HFFc6 (cell line): ENCODE measurements around the gene ANKDD1B. TPM values are rescaled to one million over a fixed set of nuclear protein-coding genes. Genes with fewer than 3 reads are reported as not detected.
"Not testable (repeated sequence)": the region's sequence is repeated elsewhere in the genome, so short reads cannot be mapped to it uniquely, and the experiment has no call there.

Experiments
- DNase-seq: peaks from one replicate; pipeline ENCODE4 v3.0.0-alpha.2; 2018
- H3K27ac Mint-ChIP-seq: 2 replicates; pipeline ENCODE4 v1.8.0; 2020; ENCODE audit warnings: mild to moderate bottlenecking, mixed read lengths
- H3K27me3 Mint-ChIP-seq: 2 replicates; pipeline ENCODE4 v1.8.0; 2021; ENCODE audit warnings: mild to moderate bottlenecking, moderate library complexity, mixed read lengths; ENCODE audit not compliant: insufficient read depth
- H3K36me3 Mint-ChIP-seq: 2 replicates; pipeline ENCODE4 v1.8.0; 2021; ENCODE audit warnings: low read depth, mixed read lengths
- H3K4me1 Mint-ChIP-seq: 2 replicates; pipeline ENCODE4 v1.8.0; 2020; ENCODE audit warnings: low read depth, mixed read lengths
- H3K4me3 Mint-ChIP-seq: 2 replicates; pipeline ENCODE4 v1.8.0; 2020; ENCODE audit warnings: mild to moderate bottlenecking, moderate library complexity, mixed read lengths
- H3K9me3 Mint-ChIP-seq: 2 replicates; pipeline ENCODE4 v1.8.0; 2020; ENCODE audit warnings: mild to moderate bottlenecking, mixed read lengths
- CTCF ChIP-seq: fragments of 200-600 bp; sonication (generic); IDR thresholded peaks from 2 replicates; pipeline ENCODE4 v1.5.0; 2021; ENCODE audit warnings: antibody characterized with exemption, mild to moderate bottlenecking
- total RNA-seq, 6 experiments: library from RNA; stranded (reverse); fragmentation: NEBNext Ultra II Directional; extraction: Animal tissue kit (Norgen Biotek cat#: 25700); gene quantifications; 2 replicates in 1 of 6; 3 replicates in 5 of 6; pipeline ENCODE4 v1.2.3, GENCODE V29; 2021

ANKDD1B gene
- total RNA-seq, 6 experiments from 2014 or later = 0.09 to 0.17 (median 0.14) TPM; not detected in 1

- Mint-ChIP-seq H3K4me1 (peaks cover 45% of the 10 kb centered on the region), H3K9me3 (no peaks in the 10 kb centered on the region), H3K4me3 (peak overlapping the region; percentile 20), H3K27ac (peak overlapping the region; percentile 89), H3K27me3 (no peaks in the 10 kb centered on the region; the same call in 1 of the 2 replicates), H3K36me3 (peaks cover 38% of the 10 kb centered on the region)
- no peak for TF ChIP-seq CTCF
- peak; percentile 28 for DNase-seq
These were observed 9.7 kb upstream of the ANKDD1B start for GRCh38 chr5:75601567-75601966.

- Mint-ChIP-seq H3K36me3 (peaks cover 33% of the 10 kb centered on the region), H3K4me3 (peak overlapping the region; percentile 20), H3K9me3 (no peaks in the 10 kb centered on the region), H3K4me1 (peaks cover 45% of the 10 kb centered on the region), H3K27ac (peak overlapping the region; percentile 89), H3K27me3 (no peaks in the 10 kb centered on the region; the same call in 1 of the 2 replicates)
- peak; percentile 87 for DNase-seq
- TF ChIP-seq CTCF = no peak
These were observed 9.3 kb upstream of the ANKDD1B start for GRCh38 chr5:75601996-75602395.

GRCh38 chr5:75603371-75603770 lies 7.9 kb upstream of the ANKDD1B start:
- Mint-ChIP-seq H3K27ac (peak overlapping the region; percentile 89), H3K36me3 (peaks cover 31% of the 10 kb centered on the region), H3K9me3 (no peaks in the 10 kb centered on the region), H3K4me1 (peaks cover 45% of the 10 kb centered on the region), H3K27me3 (no peaks in the 10 kb centered on the region; the same call in 1 of the 2 replicates), H3K4me3 (no peak overlapping the region)
- no peak for TF ChIP-seq CTCF
- DNase-seq = peak; percentile 48

GRCh38 chr5:75603821-75604220 lies 7.4 kb upstream of the ANKDD1B start:
- Mint-ChIP-seq H3K27ac (peak overlapping the region; percentile 89), H3K4me3 (no peak overlapping the region), H3K4me1 (peaks cover 45% of the 10 kb centered on the region), H3K36me3 (peaks cover 31% of the 10 kb centered on the region), H3K9me3 (no peaks in the 10 kb centered on the region), H3K27me3 (no peaks in the 10 kb centered on the region; the same call in 1 of the 2 replicates)
- TF ChIP-seq CTCF = no peak
- no peak for DNase-seq

- Mint-ChIP-seq H3K4me1 (peaks cover 34% of the 10 kb centered on the region), H3K36me3 (peaks cover 19% of the 10 kb centered on the region)
- H3K4me3 Mint-ChIP-seq, H3K27ac Mint-ChIP-seq, H3K9me3 Mint-ChIP-seq, DNase-seq, H3K27me3 Mint-ChIP-seq: not testable (repeated sequence)
These were observed 3.9 kb upstream of the ANKDD1B start for GRCh38 chr5:75607341-75607740.

- no peaks in the 10 kb centered on the region for H3K9me3 Mint-ChIP-seq
These were observed 2.4 kb upstream of the ANKDD1B start for GRCh38 chr5:75608870-75609269.

More at GRCh38 chr5:75608870-75609269, 2.4 kb upstream of the ANKDD1B start:
- Mint-ChIP-seq H3K27me3 (no peaks in the 10 kb centered on the region; the same call in 1 of the 2 replicates), H3K4me3 (no peak overlapping the region), H3K27ac (no peak overlapping the region), H3K36me3 (peaks cover 14% of the 10 kb centered on the region), H3K4me1 (peaks cover 18% of the 10 kb centered on the region)
- TF ChIP-seq CTCF = no peak
- DNase-seq = no peak
